HCT116 (cell line): ENCODE results near the gene MICALL2. TPM values are rescaled to one million over a fixed set of nuclear protein-coding genes. Genes with fewer than 3 reads are reported as not detected.
"Not testable (repeated sequence)": the region's sequence is repeated elsewhere in the genome, so short reads cannot be mapped to it uniquely, and the experiment has no call there.

ENCODE experiments used
- ATAC-seq: fragments of 200-7000 bp; cut with Tn5 transposase; 2 replicates; pipeline ENCODE4 v1.9.1; 2020; ENCODE audit warnings: mild to moderate bottlenecking, moderate library complexity
- BruUV-seq: library from RNA; stranded (reverse); fragments of 400-500 nt; replicated peaks from 2 replicates; lab custom pipeline; 2021; lab: Mats Ljungman, UMichigan
- CTCF ChIA-PET: fragments of 300-600 bp; sonication (Branson Sonifier 250); formaldehyde crosslinking; loops from one replicate; lab custom pipeline; 2021; ENCODE audit warnings: antibody characterized with exemption; lab: Charles Lee
- POLR2A ChIA-PET: fragments of 300-600, 350-600 bp; sonication (Branson Sonifier 250); formaldehyde crosslinking; loops from one replicate; lab custom pipeline; 2021; ENCODE audit warnings: antibody characterized with exemption; lab: Charles Lee
- RAD21 ChIA-PET, 2 experiments: fragments of 300-600 bp; sonication (Branson Sonifier 250); formaldehyde crosslinking; loops; one replicate each; lab custom pipeline; 2023; ENCODE audit warnings: low total read pairs in 2 of 2; ENCODE audit not compliant: uncharacterized antibody in 2 of 2, unreplicated experiment in 2 of 2, low non-redundant PET in 1 of 2; lab: Charles Lee
- DNase-seq: peaks from one replicate; pipeline ENCODE4 v3.0.0-alpha.2; 2010; ENCODE audit warnings: low read depth, low spot score
- H2AFZ ChIP-seq: fragments of 200-600 bp; shearing (Covaris generic), sonication (generic); 2 replicates; pipeline ENCODE4 v1.6.1; 2017; ENCODE audit warnings: low read depth, mixed run types, mixed read lengths, antibody characterized with exemption, low read length; ENCODE audit not compliant: poor library complexity, severe bottlenecking
- H3K27ac ChIP-seq: 2 replicates; pipeline ENCODE4 v1.5.1; 2012; ENCODE audit warnings: low read depth, low read length
- H3K27me3 ChIP-seq: fragments of 200-600 bp; sonication (generic); 2 replicates; pipeline ENCODE4 v1.6.1; 2016; ENCODE audit warnings: mixed run types, low read length, mixed read lengths; ENCODE audit not compliant: insufficient read depth
- H3K36me3 ChIP-seq, 2 experiments: fragments of 200-500 bp in 1 of 2; fragments of 200-600 bp in 1 of 2; sonication (Bioruptor generic) in 1 of 2; sonication (generic) in 1 of 2; 2 replicates each; pipeline versions ENCODE4 v1.5.1 to v1.6.1; 2014 to 2016; ENCODE audit warnings: low read length in 2 of 2, inconsistent platforms in 1 of 2, mixed read lengths in 1 of 2, mixed run types in 1 of 2; ENCODE audit not compliant: insufficient read depth in 2 of 2, control insufficient read depth in 1 of 2
- H3K4me1 ChIP-seq, 2 experiments: fragments of 200-600 bp in 1 of 2; sonication (generic) in 1 of 2; 2 replicates each; pipeline versions ENCODE4 v1.5.1 to v1.6.1; 2012 to 2017; ENCODE audit warnings: low read length in 2 of 2, inconsistent platforms in 1 of 2, mild to moderate bottlenecking in 1 of 2, mixed read lengths in 1 of 2, mixed run types in 1 of 2, moderate library complexity in 1 of 2; ENCODE audit not compliant: insufficient read depth in 2 of 2, control insufficient read depth in 1 of 2
- H3K4me2 ChIP-seq: fragments of 200-600 bp; sonication (generic); 2 replicates; pipeline ENCODE4 v1.6.1; 2017; ENCODE audit warnings: mixed run types, low read length, mixed read lengths
- H3K4me3 ChIP-seq, 2 experiments: fragments of 200-600 bp in 1 of 2; sonication (generic) in 1 of 2; replicated peaks in 1 of 2; 2 replicates each; pipeline ENCODE4 v1.5.1; 2011 to 2016; ENCODE audit warnings: low read length in 2 of 2, control low read depth in 1 of 2, low read depth in 1 of 2, mild to moderate bottlenecking in 1 of 2, mixed read lengths in 1 of 2, mixed run types in 1 of 2
- H3K79me2 ChIP-seq: fragments of 200-600 bp; sonication (generic); 2 replicates; pipeline ENCODE4 v1.6.1; 2017; ENCODE audit warnings: mild to moderate bottlenecking, mixed run types, low read length, moderate library complexity, mixed read lengths; ENCODE audit not compliant: insufficient read depth
- H3K9ac ChIP-seq: fragments of 200-600 bp; sonication (generic); 2 replicates; pipeline ENCODE4 v1.6.1; 2016; ENCODE audit warnings: low read length, mixed read lengths
- H3K9me2 ChIP-seq: fragments of 200-600 bp; sonication (generic), shearing (Covaris generic); 2 replicates; pipeline ENCODE4 v1.6.1; 2017; ENCODE audit warnings: mixed run types, mild to moderate bottlenecking, moderate library complexity; ENCODE audit not compliant: insufficient read depth
- H3K9me3 ChIP-seq, 2 experiments: fragments of 200-500 bp in 1 of 2; fragments of 200-600 bp in 1 of 2; sonication (Bioruptor generic) in 1 of 2; sonication (generic) in 1 of 2; 2 replicates each; pipeline ENCODE4 v1.6.1; 2014 to 2017; ENCODE audit warnings: low read length in 2 of 2, mixed read lengths in 2 of 2, inconsistent platforms in 1 of 2, low read depth in 1 of 2, mild to moderate bottlenecking in 1 of 2, mixed run types in 1 of 2, moderate library complexity in 1 of 2; ENCODE audit not compliant: control insufficient read depth in 1 of 2, insufficient read depth in 1 of 2
- H4K20me1 ChIP-seq: fragments of 200-600 bp; sonication (generic), shearing (Covaris generic); 2 replicates; pipeline ENCODE4 v1.6.1; 2017; ENCODE audit warnings: mixed run types, mild to moderate bottlenecking, moderate library complexity; ENCODE audit not compliant: insufficient read depth
- EZH2 ChIP-seq: fragments of 200-600 bp; sonication (generic); IDR thresholded peaks from 2 replicates; pipeline ENCODE4 v1.6.1; 2017; ENCODE audit warnings: antibody characterized with exemption, mixed run types
- EZH2phosphoT487 ChIP-seq: fragments of 200-600 bp; IDR thresholded peaks from 2 replicates; pipeline ENCODE4 v1.6.1; 2018; ENCODE audit warnings: antibody characterized with exemption, borderline replicate concordance
- intact Hi-C: fragments of 100-400 bp; cut with micrococcal nuclease; formaldehyde crosslinking; loops from 2 replicates; pipeline ENCODE4 v1.10.0; 2022
- total RNA-seq: library from RNA; stranded (reverse); gene quantifications from one replicate; pipeline ENCODE4 v1.2.1, GENCODE V29; 2021; ENCODE audit not compliant: unreplicated experiment
- TF ChIP-seq, protein P1 (sequence below): IDR thresholded peaks from 2 replicates; pipeline ENCODE4 v1.6.1; 2012

The MICALL2 gene
- total RNA-seq, 1 experiment from 2014 or later = 60.7 TPM

DNA sequence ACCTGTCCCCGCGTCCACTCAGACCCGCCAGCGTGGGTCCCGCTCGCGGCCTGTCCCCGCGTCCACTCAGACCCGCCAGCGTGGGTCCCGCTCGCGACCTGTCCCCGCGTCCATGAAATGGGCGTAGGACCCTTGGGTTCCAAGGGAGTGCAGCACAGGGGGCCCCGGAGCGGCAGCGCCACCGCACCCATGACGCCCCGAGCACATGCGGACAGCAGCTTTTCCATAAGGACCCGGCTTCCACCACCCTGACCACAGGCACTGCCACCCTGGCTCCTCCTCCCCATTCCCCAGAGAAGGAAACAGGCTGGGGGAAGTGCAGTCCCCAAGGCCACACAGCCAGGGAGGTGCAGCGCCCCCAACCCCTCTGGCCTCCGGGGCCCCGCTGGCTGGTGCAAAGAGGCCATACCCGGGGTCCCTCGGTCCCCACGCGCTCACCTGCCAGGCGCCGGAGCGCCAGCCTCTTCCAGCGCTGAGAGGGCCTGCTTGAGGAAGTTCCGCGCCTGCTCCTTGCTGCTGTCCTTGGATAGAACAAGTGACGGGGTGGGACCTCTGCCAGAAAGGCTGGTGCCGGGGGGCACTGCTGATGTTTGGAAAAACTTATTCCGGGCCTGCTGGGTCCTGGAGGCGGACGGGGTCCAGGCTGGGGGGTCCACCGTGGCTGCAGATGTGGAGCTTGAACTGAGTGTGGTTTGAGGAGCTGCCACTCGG, 14.9 kb downstream of the MICALL2 start:
- Histone ChIP-seq H3K9ac (no peak overlapping the region), H3K27me3 (no peaks in the 10 kb centered on the region), H3K9me3 (no peaks in the 10 kb centered on the region), H3K4me1 (peaks cover 0 to 3% of the 10 kb centered on the region in 2 experiments; a peak in 2 of 4 replicates), H2AFZ (no peak overlapping the region), H3K4me3 (no peak overlapping the region), H3K79me2 (no peaks in the 10 kb centered on the region), H3K27ac (no peak overlapping the region), H3K4me2 (no peak overlapping the region), H3K9me2 (no peaks in the 10 kb centered on the region), H4K20me1 (no peaks in the 10 kb centered on the region), H3K36me3 (peaks cover 0 to 6% of the 10 kb centered on the region in 2 experiments; a peak in 2 of 4 replicates)
- ChIA-PET CTCF (no interaction called here), RAD21 (no interaction called here), POLR2A (no interaction called here)
- BruUV-seq = no TSS peak
- TF ChIP-seq, protein P1, sequence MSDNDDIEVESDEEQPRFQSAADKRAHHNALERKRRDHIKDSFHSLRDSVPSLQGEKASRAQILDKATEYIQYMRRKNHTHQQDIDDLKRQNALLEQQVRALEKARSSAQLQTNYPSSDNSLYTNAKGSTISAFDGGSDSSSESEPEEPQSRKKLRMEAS = no peak
- TF ChIP-seq EZH2phosphoT487 = no peak
- TF ChIP-seq EZH2 = no peak
- no peak for ATAC-seq
- DNase-seq = no peak
- intact Hi-C loops = no loop called here

DNA sequence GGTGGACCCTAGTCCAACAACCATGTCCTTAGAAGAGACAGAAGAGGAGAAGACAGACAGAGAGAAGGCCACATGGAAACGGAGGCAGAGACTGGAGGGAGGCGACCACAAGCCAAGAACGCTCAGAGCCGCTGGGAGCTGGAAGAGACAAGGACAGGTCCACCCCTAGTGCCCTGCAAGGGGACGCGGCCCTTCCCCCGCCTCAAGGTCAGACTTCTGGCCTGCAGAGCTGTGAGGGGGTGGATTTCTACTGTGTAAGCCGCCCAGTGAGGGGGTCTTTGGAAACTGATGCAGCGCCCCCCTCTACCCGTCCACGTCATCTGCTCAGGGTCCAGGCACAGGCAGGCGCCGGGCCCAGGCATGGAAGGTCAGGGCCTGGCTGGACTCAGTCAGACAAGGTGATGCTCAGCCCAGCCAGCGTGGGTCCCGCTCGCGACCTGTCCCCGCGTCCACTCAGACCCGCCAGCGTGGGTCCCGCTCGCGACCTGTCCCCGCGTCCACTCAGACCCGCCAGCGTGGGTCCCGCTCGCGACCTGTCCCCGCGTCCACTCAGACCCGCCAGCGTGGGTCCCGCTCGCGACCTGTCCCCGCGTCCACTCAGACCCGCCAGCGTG, 15.6 kb downstream of the MICALL2 start:
- H3K9me2 ChIP-seq, DNase-seq, H3K4me3 ChIP-seq, H4K20me1 ChIP-seq, H2AFZ ChIP-seq, H3K4me1 ChIP-seq, BruUV-seq, H3K27ac ChIP-seq, RAD21 ChIA-PET, H3K9me3 ChIP-seq, H3K36me3 ChIP-seq, POLR2A ChIA-PET, H3K79me2 ChIP-seq, H3K27me3 ChIP-seq, H3K4me2 ChIP-seq, ATAC-seq, CTCF ChIA-PET, intact Hi-C loops, H3K9ac ChIP-seq: not testable (repeated sequence)
